ENCODE measurements around the gene FBRSL1. TPM values are rescaled to one million over a fixed set of nuclear protein-coding genes. Genes with fewer than 3 reads are reported as not detected.
A peak's percentile ranks its signal among the peaks of the same experiment; 100 is the strongest.

FBRSL1 gene
- total and polyA plus RNA-seq, 3 donors from 2014 or later = 51.1 to 98.9 (median 88.3) TPM

DNA sequence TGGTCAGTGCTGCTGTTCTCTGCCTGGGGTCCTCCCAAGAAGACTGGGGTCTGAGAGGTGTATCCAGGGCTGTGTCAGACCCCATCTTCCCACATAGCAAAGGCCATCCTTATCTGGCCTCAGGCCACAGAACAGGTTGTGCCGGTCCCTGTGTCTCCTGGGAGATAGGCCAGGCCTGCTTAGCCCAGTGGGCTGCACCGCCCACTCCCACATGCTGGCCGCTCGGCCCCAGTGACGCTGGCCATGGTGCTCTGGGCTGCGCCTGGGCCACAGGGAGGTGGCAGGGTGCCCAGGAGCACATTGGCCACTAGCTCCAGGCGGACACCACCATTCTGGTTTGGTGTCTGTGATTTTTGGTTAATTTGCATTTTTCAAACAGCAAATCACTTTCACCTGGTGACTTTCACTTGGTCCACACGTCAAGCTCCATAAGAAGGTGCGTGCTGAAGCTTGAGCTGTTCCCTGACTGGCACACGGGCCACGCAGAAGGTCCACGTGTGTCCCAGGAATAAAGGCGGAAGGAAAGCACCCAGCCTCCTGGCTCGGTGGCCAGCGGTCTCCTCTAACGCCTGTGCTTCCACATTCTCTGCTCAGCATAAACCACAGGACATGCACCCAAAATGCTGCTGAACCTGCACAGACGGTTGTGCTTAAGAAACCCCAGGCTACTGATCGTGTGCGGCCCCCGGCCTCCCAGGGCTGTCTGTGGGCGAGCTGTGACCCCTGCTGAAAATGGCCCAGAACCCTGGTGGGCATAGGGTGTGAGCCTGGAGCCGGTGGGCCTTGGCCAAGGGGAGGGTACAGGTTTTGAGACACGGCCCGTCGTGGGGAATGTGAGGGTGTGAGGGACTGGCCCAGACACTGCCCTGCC is 4.6 kb downstream of the FBRSL1 start:
- 54 to 71% methylated on average over 17 to 25 of the region's 25 CpGs for WGBS, 2 donors
- peaks cover 77% of the 10 kb centered on the region for H3K4me1 ChIP-seq
- no peaks in the 10 kb centered on the region for H3K27me3 ChIP-seq
- TF ChIP-seq, protein P1, sequence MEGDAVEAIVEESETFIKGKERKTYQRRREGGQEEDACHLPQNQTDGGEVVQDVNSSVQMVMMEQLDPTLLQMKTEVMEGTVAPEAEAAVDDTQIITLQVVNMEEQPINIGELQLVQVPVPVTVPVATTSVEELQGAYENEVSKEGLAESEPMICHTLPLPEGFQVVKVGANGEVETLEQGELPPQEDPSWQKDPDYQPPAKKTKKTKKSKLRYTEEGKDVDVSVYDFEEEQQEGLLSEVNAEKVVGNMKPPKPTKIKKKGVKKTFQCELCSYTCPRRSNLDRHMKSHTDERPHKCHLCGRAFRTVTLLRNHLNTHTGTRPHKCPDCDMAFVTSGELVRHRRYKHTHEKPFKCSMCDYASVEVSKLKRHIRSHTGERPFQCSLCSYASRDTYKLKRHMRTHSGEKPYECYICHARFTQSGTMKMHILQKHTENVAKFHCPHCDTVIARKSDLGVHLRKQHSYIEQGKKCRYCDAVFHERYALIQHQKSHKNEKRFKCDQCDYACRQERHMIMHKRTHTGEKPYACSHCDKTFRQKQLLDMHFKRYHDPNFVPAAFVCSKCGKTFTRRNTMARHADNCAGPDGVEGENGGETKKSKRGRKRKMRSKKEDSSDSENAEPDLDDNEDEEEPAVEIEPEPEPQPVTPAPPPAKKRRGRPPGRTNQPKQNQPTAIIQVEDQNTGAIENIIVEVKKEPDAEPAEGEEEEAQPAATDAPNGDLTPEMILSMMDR (IDR thresholded peaks at IDR 0.05) = no peak
- TF ChIP-seq POLR2A (IDR thresholded peaks at IDR 0.05) = no peak
- no peaks in the 10 kb centered on the region for H3K36me3 ChIP-seq (ENCODE audit: low read depth, missing control alignments)
- H3K9me3 ChIP-seq = no peaks in the 10 kb centered on the region
- peak; percentile 80 for DNase-seq
- intact Hi-C loops (cut with DNase I; ENCODE audit: low total_unique reads) = no loop called here
- no peak overlapping the region for H3K4me3 ChIP-seq
- H3K27ac ChIP-seq = peak overlapping the region; percentile 58 to 70

DNA sequence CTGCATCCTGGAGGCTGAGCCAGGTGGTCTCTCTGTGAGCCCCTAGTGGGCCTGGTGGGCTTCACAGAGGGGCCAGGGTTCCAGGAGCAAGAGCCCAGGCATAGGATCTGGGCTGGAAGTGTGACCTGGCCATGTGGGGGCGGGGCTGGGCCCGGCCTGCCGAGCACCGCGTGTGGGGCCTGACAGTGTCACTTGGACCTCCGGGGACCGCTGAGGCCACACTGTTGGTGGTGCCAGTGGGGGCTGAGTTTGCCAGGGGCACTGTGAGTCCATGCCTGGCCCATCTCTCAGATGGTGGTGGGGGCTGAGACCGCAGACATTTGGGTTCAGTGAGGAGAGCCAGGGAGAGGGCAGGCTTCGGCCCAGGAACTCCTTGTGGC is 5.2 kb downstream of the FBRSL1 start:
- Histone ChIP-seq H3K9me3 (no peaks in the 10 kb centered on the region), H3K27ac (peak overlapping the region; percentile 48 to 70), H3K36me3 (ENCODE audit: low read depth, missing control alignments) (no peaks in the 10 kb centered on the region), H3K4me3 (no peak overlapping the region), H3K27me3 (no peaks in the 10 kb centered on the region), H3K4me1 (peaks cover 82% of the 10 kb centered on the region)
- intact Hi-C loops (cut with DNase I; ENCODE audit: low total_unique reads) = no loop called here
- WGBS, 2 donors = 55 to 100% methylated on average over 2 to 9 of the region's 9 CpGs
- no peak for DNase-seq
- no peak for TF ChIP-seq POLR2A (IDR thresholded peaks at IDR 0.05)
- TF ChIP-seq, protein P1 (IDR thresholded peaks at IDR 0.05) = no peak

DNA sequence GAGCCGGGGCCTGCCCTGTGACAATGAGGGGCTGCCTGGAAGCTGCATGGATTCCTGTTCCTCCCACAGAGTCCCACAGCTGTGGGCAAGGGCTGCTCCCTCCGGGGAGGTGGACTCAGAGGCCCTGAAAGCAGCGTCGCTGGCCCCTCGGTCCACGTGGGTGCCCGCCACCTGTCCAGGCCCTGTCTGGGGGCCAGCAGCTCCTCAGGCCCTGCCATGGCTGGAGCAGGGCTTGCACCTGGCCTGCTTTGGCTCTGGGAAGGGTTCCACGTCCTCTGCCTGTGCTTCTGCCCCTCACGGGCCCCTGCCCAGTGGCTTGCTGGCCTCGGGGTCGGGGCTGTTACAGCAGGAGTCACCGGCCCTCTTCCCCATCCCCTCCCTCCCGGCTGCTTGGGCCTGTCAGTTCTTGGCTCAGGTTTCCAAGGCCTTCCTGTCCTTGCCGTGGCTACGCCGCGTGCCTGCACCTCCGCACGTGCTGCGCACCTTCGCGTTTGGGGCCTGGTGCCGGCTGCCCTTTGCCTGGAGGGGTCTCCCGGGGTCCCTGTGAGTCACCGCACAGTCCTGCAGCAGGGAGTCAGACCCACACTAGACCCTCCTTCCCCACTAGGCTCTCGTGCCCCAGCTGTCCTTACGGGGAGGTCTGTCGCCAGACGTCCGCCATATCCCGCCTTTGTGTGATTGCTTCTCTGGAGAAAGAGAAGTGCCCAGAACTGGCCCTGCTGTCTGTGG is 5.8 kb downstream of the FBRSL1 start:
- DNase-seq = no peak
- TF ChIP-seq POLR2A (IDR thresholded peaks at IDR 0.05) = no peak
- TF ChIP-seq, protein P1 (IDR thresholded peaks at IDR 0.05) = no peak
- Histone ChIP-seq H3K4me3 (no peak overlapping the region), H3K27me3 (no peaks in the 10 kb centered on the region), H3K36me3 (ENCODE audit: low read depth, missing control alignments) (no peaks in the 10 kb centered on the region), H3K27ac (peak overlapping the region; percentile 48 to 70), H3K4me1 (peaks cover 88% of the 10 kb centered on the region), H3K9me3 (no peaks in the 10 kb centered on the region)
- 64 to 69% methylated on average over 11 to 31 of the region's 31 CpGs for whole genome bisulfite sequencing, 2 donors
- intact Hi-C loops (cut with DNase I; ENCODE audit: low total_unique reads) = no loop called here

DNA sequence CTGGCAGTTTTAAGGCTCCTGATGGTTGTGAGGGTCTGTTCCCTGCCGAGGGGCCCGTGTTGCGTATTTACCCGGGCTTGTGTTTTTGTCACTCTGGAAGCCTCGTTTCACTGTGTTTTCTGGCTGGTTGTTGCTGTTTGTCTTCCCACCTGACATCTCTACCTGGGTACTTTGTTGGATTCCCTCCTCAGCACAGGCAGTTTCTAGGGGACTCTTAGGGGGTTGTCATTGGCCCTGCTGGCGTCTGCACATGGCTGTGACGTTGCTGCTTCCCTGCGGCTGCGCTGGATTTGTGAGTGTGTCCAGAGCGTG is 6.4 kb downstream of the FBRSL1 start:
- WGBS, 2 donors = 71 to 79% methylated on average over 10 of the region's 10 CpGs
- Histone ChIP-seq H3K27ac (peak overlapping the region; percentile 48 to 70), H3K36me3 (ENCODE audit: low read depth, missing control alignments) (no peaks in the 10 kb centered on the region), H3K4me1 (peaks cover 88% of the 10 kb centered on the region), H3K27me3 (no peaks in the 10 kb centered on the region), H3K9me3 (no peaks in the 10 kb centered on the region), H3K4me3 (no peak overlapping the region)
- intact Hi-C loops (cut with DNase I; ENCODE audit: low total_unique reads) = no loop called here
- TF ChIP-seq, protein P1 (IDR thresholded peaks at IDR 0.05) = no peak
- no peak for TF ChIP-seq POLR2A (IDR thresholded peaks at IDR 0.05)
- DNase-seq = no peak
